GM18520 (cell line): ENCODE measurements around the gene KPNA3.
"Not testable (repeated sequence)": the region's sequence is repeated elsewhere in the genome, so short reads cannot be mapped to it uniquely, and the experiment has no call there.

Experiments
- ATAC-seq: cut with Tn5 transposase; IDR thresholded peaks from one replicate; pipeline ENCODE4 v1.9.1; 2021; ENCODE audit not compliant: unreplicated experiment

KPNA3 gene

GRCh38 chr13:49754146-49754545 lies 38.3 kb downstream of the KPNA3 start:
- no peak for ATAC-seq

- no peak for ATAC-seq
These were observed 42.6 kb downstream of the KPNA3 start for GRCh38 chr13:49749848-49750247.

- no peak for ATAC-seq
These were observed 46.4 kb downstream of the KPNA3 start for GRCh38 chr13:49746111-49746510.

- no peak for ATAC-seq
These were observed 51.6 kb downstream of the KPNA3 start for GRCh38 chr13:49740870-49741269.

GRCh38 chr13:49739498-49740187 lies 52.8 kb downstream of the KPNA3 start:
- ATAC-seq: no peak

- ATAC-seq: no peak
These were observed 59.1 kb downstream of the KPNA3 start for GRCh38 chr13:49733181-49733951.

- ATAC-seq: no peak
These were observed 60.7 kb downstream of the KPNA3 start for GRCh38 chr13:49731766-49732165.

GRCh38 chr13:49716615-49717014 lies 75.9 kb downstream of the KPNA3 start:
- no peak for ATAC-seq

GRCh38 chr13:49714757-49715156 lies 77.7 kb downstream of the KPNA3 start:
- no peak for ATAC-seq

GRCh38 chr13:49711218-49711863 lies 81.1 kb downstream of the KPNA3 start:
- ATAC-seq: no peak

- not testable (repeated sequence) for ATAC-seq
These were observed 88.2 kb downstream of the KPNA3 start for GRCh38 chr13:49704264-49704663.

- ATAC-seq: no peak
These were observed 91.0 kb downstream of the KPNA3 start for GRCh38 chr13:49701491-49701890.

GRCh38 chr13:49697468-49697867 lies 95.0 kb downstream of the KPNA3 start:
- no peak for ATAC-seq

GRCh38 chr13:49694446-49694845 lies 98.0 kb downstream of the KPNA3 start:
- ATAC-seq: no peak

- no peak for ATAC-seq
These were observed 98.6 kb downstream of the KPNA3 start for GRCh38 chr13:49693877-49694276.

GRCh38 chr13:49693191-49693733 lies 99.2 kb downstream of the KPNA3 start:
- no peak for ATAC-seq

GRCh38 chr13:49690995-49691784 lies 101.3 kb downstream of the KPNA3 start, which contains the start of gene EBPL:
TSS of gene EBPL (minus strand) at chr13:49691486. CDS start at chr13:49691424, 62 bp downstream.
- ATAC-seq: peak; percentile 90

GRCh38 chr13:49690133-49690994 lies 102.1 kb downstream of the KPNA3 start:
- peak; percentile 5 for ATAC-seq

GRCh38 chr13:49683489-49683888 lies 109.0 kb downstream of the KPNA3 start:
- ATAC-seq: peak; percentile 74
